Measurements from ENCODE around the gene AEN.

AEN gene

GRCh38 chr15:88680241-88681001 lies 59.3 kb downstream of the AEN start:
- no peak for DNase-seq

GRCh38 chr15:88681610-88682221 lies 60.6 kb downstream of the AEN start:
- no peak for DNase-seq
